Prostate gland (tissue), 2 donors: ENCODE measurements around the gene HK1. TPM values are rescaled to one million over a fixed set of nuclear protein-coding genes. Genes with fewer than 3 reads are reported as not detected.

Source experiments
- DNase-seq: peaks from one replicate; pipeline ENCODE4 v3.0.0-alpha.2; 2019; ENCODE audit warnings: low spot score
- H3K27ac ChIP-seq, 2 donors: fragments of 200-600 bp; sonication (generic); 2 replicates each; pipeline ENCODE4 v1.5.1; 2017 to 2019
- H3K27me3 ChIP-seq: fragments of 200-600 bp; sonication (generic); replicated peaks from 2 replicates; pipeline ENCODE4 v1.5.1; 2019; ENCODE audit not compliant: insufficient read depth
- H3K36me3 ChIP-seq, 2 donors: fragments of 200-600 bp; sonication (generic); 1 replicate in 1 of 2; 2 replicates in 1 of 2; pipeline versions ENCODE4 v1.5.1 to v1.8.1; 2017 to 2019
- H3K4me1 ChIP-seq: fragments of 200-600 bp; sonication (generic); replicated peaks from 2 replicates; pipeline ENCODE4 v1.5.1; 2019
- H3K4me3 ChIP-seq, 2 donors: fragments of 200-600 bp; sonication (generic); 2 replicates each; pipeline ENCODE4 v1.5.1; 2017 to 2019
- H3K9me3 ChIP-seq: fragments of 200-600 bp; sonication (generic); 2 replicates; pipeline ENCODE4 v1.5.1; 2017
- CTCF ChIP-seq, 4 experiments: fragments of 200-600 bp in 2 of 4; fragments of 450-650 bp in 2 of 4; sonication (generic) in 2 of 4; IDR thresholded peaks; 1 replicate in 3 of 4; 2 replicates in 1 of 4; pipeline ENCODE4 v1.5.1; 2016 to 2019; ENCODE audit warnings: antibody characterized with exemption in 4 of 4, mild to moderate bottlenecking in 2 of 4, moderate library complexity in 2 of 4
- POLR2A ChIP-seq: fragments of 450-650 bp; IDR thresholded peaks from one replicate; pipeline ENCODE4 v1.6.1; 2016; ENCODE audit warnings: antibody characterized with exemption, mild to moderate bottlenecking
- POLR2AphosphoS5 ChIP-seq: sonication (generic); formaldehyde crosslinking; IDR thresholded peaks from one replicate; pipeline ENCODE4 v1.6.1; 2017; ENCODE audit warnings: antibody characterized with exemption
- WGBS: methylation state at CpG from one replicate; pipeline ENCODE4 v1.1.5; 2018; 5-methylcytosine and 5-hydroxymethylcytosine counted together
- intact Hi-C: fragments of 100-400 bp; cut with DNase I; formaldehyde crosslinking; loops from one replicate; pipeline ENCODE4 v1.14.2; 2022
- total RNA-seq, 2 donors: library from RNA; depleted of rRNA; stranded (reverse); fragments of >200 nt; gene quantifications; one replicate each; pipeline ENCODE4 v1.1.0, GENCODE V29; 2016

Gene HK1
- total RNA-seq, 2 donors from 2014 or later = 67.8 to 134 TPM

DNA sequence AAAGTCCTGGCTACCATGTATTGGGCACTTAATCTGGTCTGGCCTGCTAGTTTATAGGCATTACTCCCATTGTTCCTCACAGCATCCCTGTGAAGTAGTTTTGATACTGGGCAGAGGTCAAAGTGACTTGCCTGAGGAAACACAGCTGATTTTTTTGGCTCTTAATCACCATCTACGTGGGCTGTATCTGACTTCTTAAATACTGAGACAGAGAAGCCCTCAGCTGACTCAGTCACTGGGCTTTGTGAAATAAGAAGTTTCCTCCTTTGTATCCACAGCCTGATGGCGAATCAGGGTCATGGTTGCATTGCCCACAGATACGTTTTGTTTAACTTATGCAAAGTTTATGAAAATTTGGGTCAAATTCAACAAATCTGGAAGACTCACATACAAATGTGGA is 125.2 kb downstream of the HK1 start:
- intact Hi-C loops = no loop called here
- Histone ChIP-seq H3K27me3 (no peaks in the 10 kb centered on the region), H3K4me3 (no peak overlapping the region), H3K4me1 (peaks cover 3% of the 10 kb centered on the region), H3K9me3 (no peaks in the 10 kb centered on the region), H3K27ac (no peak overlapping the region), H3K36me3 (peaks cover 0 to 7% of the 10 kb centered on the region in 2 donors)
- TF ChIP-seq POLR2AphosphoS5 (no peak), CTCF (IDR thresholded peaks at IDR 0.05) (no peak), POLR2A (no peak)
- WGBS = 66% methylated on average over 3 of the region's 3 CpGs
- DNase-seq = no peak

- H3K36me3 ChIP-seq = peaks cover 0 to 7% of the 10 kb centered on the region in 2 donors
- H3K4me1 ChIP-seq = peaks cover 3% of the 10 kb centered on the region
- no peak overlapping the region for H3K4me3 ChIP-seq
- H3K27me3 ChIP-seq = no peaks in the 10 kb centered on the region
- TF ChIP-seq POLR2AphosphoS5 = no peak
- no peak for TF ChIP-seq CTCF (IDR thresholded peaks at IDR 0.05)
- no peak for TF ChIP-seq POLR2A
- H3K27ac ChIP-seq = no peak overlapping the region
- H3K9me3 ChIP-seq = no peaks in the 10 kb centered on the region
- intact Hi-C loops = loop anchor here (5.0 kb wide), 2 partner anchors 103 to 233 kb away; no protein-coding TSS in a partner anchor
- 80% methylated on average over 10 of the region's 10 CpGs for WGBS
- DNase-seq = no peak
Observed at GRCh38 chr10:69404786-69405185, 126.5 kb downstream of the HK1 start.

DNA sequence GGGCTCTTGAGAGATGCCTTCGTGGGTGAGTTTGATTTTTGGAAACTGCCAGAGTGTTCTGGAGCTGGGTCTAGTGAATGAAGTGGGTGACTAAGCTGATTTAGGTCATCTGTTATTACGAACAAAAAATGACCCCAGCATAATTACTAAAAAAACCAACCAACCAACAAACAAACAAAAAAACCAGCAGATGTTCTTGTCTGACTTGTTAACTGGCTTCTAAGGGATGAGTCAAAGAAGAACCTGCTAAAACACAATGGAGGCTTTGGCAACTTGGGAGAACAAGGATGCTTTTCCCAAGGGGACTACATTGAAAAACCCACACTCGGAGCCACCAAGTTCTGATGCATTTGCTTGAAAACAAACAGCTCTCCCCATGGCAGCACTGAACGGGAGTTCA is 126.9 kb downstream of the HK1 start:
- Histone ChIP-seq H3K4me3 (no peak overlapping the region), H3K9me3 (no peaks in the 10 kb centered on the region), H3K4me1 (peaks cover 3% of the 10 kb centered on the region), H3K27ac (no peak overlapping the region), H3K36me3 (peaks cover 0 to 7% of the 10 kb centered on the region in 2 donors), H3K27me3 (no peaks in the 10 kb centered on the region)
- DNase-seq = no peak
- intact Hi-C loops = loop anchor here (5.0 kb wide), 2 partner anchors 102 to 232 kb away; no protein-coding TSS in a partner anchor
- 68% methylated on average over 4 of the region's 4 CpGs for WGBS
- TF ChIP-seq CTCF (IDR thresholded peaks at IDR 0.05) (no peak), POLR2A (no peak), POLR2AphosphoS5 (no peak)

GRCh38 chr10:69406302-69406811 is 128.1 kb downstream of the HK1 start:
- Histone ChIP-seq H3K4me3 (no peak overlapping the region), H3K27me3 (no peaks in the 10 kb centered on the region), H3K27ac (peak overlapping the region; percentile 19 to 39), H3K4me1 (peaks cover 3% of the 10 kb centered on the region), H3K36me3 (peaks cover 0 to 2% of the 10 kb centered on the region in 2 donors), H3K9me3 (no peaks in the 10 kb centered on the region)
- no peak for DNase-seq
- intact Hi-C loops = loop anchor here (5.0 kb wide), 2 partner anchors 101 to 231 kb away; no protein-coding TSS in a partner anchor
- TF ChIP-seq CTCF (IDR thresholded peaks at IDR 0.05) (no peak), POLR2A (no peak), POLR2AphosphoS5 (no peak)
- 19% methylated on average over 5 of the region's 5 CpGs for WGBS
